ENCODE results near the gene CFAP157. TPM values are rescaled to one million over a fixed set of nuclear protein-coding genes. Genes with fewer than 3 reads are reported as not detected.

The CFAP157 gene
- total RNA-seq, 4 donors from 2014 or later, result 2.1 to 5.4 (median 4.4) TPM; not detected in 1

- DNase-seq, result peak; percentile 96 to 98
- TF ChIP-seq POLR2A (IDR thresholded peaks at IDR 0.05) (peak; percentile 56 to 77), CTCF (IDR thresholded peaks at IDR 0.05) (peak in 3 of 4 experiments; percentile 19 to 39 (median 31))
- peak overlapping the region; percentile 10 to 33 for H3K4me3 ChIP-seq
Observed at GRCh38 chr9:127698985-127699670, 7.7 kb upstream of the CFAP157 start.

GRCh38 chr9:127700140-127700539 lies 6.6 kb upstream of the CFAP157 start:
- peak overlapping the region; percentile 80 to 88 for H3K27ac ChIP-seq
- no peak for TF ChIP-seq CTCF (IDR thresholded peaks at IDR 0.05)
- no peaks in the 10 kb centered on the region for H3K27me3 ChIP-seq
- no peaks in the 10 kb centered on the region for H3K9me3 ChIP-seq
- no peaks in the 10 kb centered on the region for H3K4me1 ChIP-seq
- no peak overlapping the region for H3K4me3 ChIP-seq
- DNase-seq, result no peak
- intact Hi-C loops (cut with DNase I; ENCODE audit: low total_unique reads), result no loop called here
- H3K36me3 ChIP-seq, result no peaks in the 10 kb centered on the region

More at GRCh38 chr9:127698985-127699670, 7.7 kb upstream of the CFAP157 start:
- no peaks in the 10 kb centered on the region for H3K36me3 ChIP-seq
- intact Hi-C loops (cut with DNase I; ENCODE audit: low total_unique reads), result no loop called here
- H3K4me1 ChIP-seq, result no peaks in the 10 kb centered on the region
- no peaks in the 10 kb centered on the region for H3K27me3 ChIP-seq
- no peaks in the 10 kb centered on the region for H3K9me3 ChIP-seq
- peak overlapping the region; percentile 80 to 88 for H3K27ac ChIP-seq

- Histone ChIP-seq H3K36me3 (no peaks in the 10 kb centered on the region), H3K9me3 (no peaks in the 10 kb centered on the region), H3K4me1 (no peaks in the 10 kb centered on the region), H3K27me3 (no peaks in the 10 kb centered on the region), H3K4me3 (no peak overlapping the region), H3K27ac (no peak overlapping the region)
- DNase-seq, result no peak
- TF ChIP-seq CTCF (IDR thresholded peaks at IDR 0.05), result no peak
- TF ChIP-seq POLR2A (IDR thresholded peaks at IDR 0.05), result no peak
- intact Hi-C loops (cut with DNase I; ENCODE audit: low total_unique reads), result no loop called here
Observed at GRCh38 chr9:127700594-127701255, 6.1 kb upstream of the CFAP157 start.

GRCh38 chr9:127703289-127703946 lies 3.4 kb upstream of the CFAP157 start:
- no peaks in the 10 kb centered on the region for H3K27me3 ChIP-seq
- H3K4me1 ChIP-seq, result no peaks in the 10 kb centered on the region
- intact Hi-C loops (cut with DNase I; ENCODE audit: low total_unique reads), result no loop called here
- TF ChIP-seq CTCF (IDR thresholded peaks at IDR 0.05) (no peak), POLR2A (IDR thresholded peaks at IDR 0.05) (no peak)
- H3K36me3 ChIP-seq, result no peaks in the 10 kb centered on the region
- H3K27ac ChIP-seq, result no peak overlapping the region
- H3K9me3 ChIP-seq, result no peaks in the 10 kb centered on the region
- H3K4me3 ChIP-seq, result no peak overlapping the region
- DNase-seq, result no peak

Measured in uterus (tissue), 4 donors.